ENCODE data around the gene TGFBR2. TPM values are rescaled to one million over a fixed set of nuclear protein-coding genes. Genes with fewer than 3 reads are reported as not detected.

Gene TGFBR2
- total and polyA plus RNA-seq, 8 donors, result 109 to 269 (median 122) TPM

GRCh38 chr3:30614373-30614772, 8.0 kb downstream of the TGFBR2 start:
- DNase-seq (no peak), ATAC-seq (no peak)
- H3K4me3 ChIP-seq, result no peak overlapping the region
- no peaks in the 10 kb centered on the region for H3K9me3 ChIP-seq
- peaks cover 51 to 99% of the 10 kb centered on the region in 2 donors for H3K4me1 ChIP-seq
- H3K27me3 ChIP-seq, result no peaks in the 10 kb centered on the region
- TF ChIP-seq, protein P1, sequence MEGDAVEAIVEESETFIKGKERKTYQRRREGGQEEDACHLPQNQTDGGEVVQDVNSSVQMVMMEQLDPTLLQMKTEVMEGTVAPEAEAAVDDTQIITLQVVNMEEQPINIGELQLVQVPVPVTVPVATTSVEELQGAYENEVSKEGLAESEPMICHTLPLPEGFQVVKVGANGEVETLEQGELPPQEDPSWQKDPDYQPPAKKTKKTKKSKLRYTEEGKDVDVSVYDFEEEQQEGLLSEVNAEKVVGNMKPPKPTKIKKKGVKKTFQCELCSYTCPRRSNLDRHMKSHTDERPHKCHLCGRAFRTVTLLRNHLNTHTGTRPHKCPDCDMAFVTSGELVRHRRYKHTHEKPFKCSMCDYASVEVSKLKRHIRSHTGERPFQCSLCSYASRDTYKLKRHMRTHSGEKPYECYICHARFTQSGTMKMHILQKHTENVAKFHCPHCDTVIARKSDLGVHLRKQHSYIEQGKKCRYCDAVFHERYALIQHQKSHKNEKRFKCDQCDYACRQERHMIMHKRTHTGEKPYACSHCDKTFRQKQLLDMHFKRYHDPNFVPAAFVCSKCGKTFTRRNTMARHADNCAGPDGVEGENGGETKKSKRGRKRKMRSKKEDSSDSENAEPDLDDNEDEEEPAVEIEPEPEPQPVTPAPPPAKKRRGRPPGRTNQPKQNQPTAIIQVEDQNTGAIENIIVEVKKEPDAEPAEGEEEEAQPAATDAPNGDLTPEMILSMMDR (IDR thresholded peaks at IDR 0.05), result no peak
- intact Hi-C loops (cut with DNase I), result no loop called here
- peaks cover 0 to 5% of the 10 kb centered on the region in 2 donors for H3K36me3 ChIP-seq
- H3K27ac ChIP-seq, result peak overlapping the region; percentile 57 to 100

GRCh38 chr3:30614943-30615342, 8.5 kb downstream of the TGFBR2 start:
- TF ChIP-seq, protein P1 (IDR thresholded peaks at IDR 0.05), result no peak
- peaks cover 0 to 5% of the 10 kb centered on the region in 2 donors for H3K36me3 ChIP-seq
- intact Hi-C loops (cut with DNase I), result no loop called here
- no peaks in the 10 kb centered on the region for H3K9me3 ChIP-seq
- H3K27me3 ChIP-seq, result no peaks in the 10 kb centered on the region
- peaks cover 46 to 98% of the 10 kb centered on the region in 2 donors for H3K4me1 ChIP-seq
- H3K27ac ChIP-seq, result peak overlapping the region; percentile 57 to 100
- H3K4me3 ChIP-seq, result no peak overlapping the region
- DNase-seq (no peak), ATAC-seq (peak; percentile 35)

GRCh38 chr3:30615615-30616346, 9.4 kb downstream of the TGFBR2 start:
- H3K4me3 ChIP-seq, result no peak overlapping the region
- peak overlapping the region; percentile 13 to 42 for H3K27ac ChIP-seq
- DNase-seq, result no peak
- peak; percentile 53 for ATAC-seq
- H3K9me3 ChIP-seq, result no peaks in the 10 kb centered on the region
- TF ChIP-seq, protein P1 (IDR thresholded peaks at IDR 0.05), result no peak
- peaks cover 0 to 5% of the 10 kb centered on the region in 2 donors for H3K36me3 ChIP-seq
- no peaks in the 10 kb centered on the region for H3K27me3 ChIP-seq
- H3K4me1 ChIP-seq, result peaks cover 45 to 98% of the 10 kb centered on the region in 2 donors
- intact Hi-C loops (cut with DNase I), result no loop called here

DNA sequence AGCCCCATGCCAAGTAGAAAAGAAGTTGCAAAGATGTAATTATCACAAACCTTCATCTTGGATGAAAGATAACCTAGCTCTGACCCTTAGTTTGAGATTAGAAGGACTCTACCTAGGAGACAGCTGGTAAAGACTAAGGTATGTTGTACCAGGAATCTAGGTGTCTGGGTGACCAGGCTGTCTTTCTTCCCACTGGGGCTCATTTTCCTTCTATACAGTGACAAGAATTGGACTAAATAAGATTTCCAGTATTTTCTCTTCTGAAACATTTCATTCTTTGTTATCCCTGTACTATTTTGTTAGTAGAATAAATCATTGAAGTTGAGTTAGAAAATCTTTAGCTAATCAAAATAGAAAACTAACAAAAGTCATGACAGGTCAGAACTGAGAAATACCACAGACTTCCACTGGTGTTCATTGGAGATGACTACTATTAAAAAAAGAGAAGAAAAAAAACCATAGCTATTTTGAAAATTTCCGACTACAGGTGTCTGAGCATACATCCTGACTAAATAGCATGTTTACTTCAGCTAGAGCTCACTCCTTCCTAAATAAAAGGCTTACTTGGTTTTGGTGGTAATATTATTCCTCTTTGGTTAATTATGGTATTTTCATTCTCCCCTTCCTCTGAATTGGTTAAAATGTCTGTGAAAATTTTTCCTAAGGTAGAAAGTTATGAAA, 10.1 kb downstream of the TGFBR2 start:
- H3K27me3 ChIP-seq, result no peaks in the 10 kb centered on the region

More for the DNA sequence above, 10.1 kb downstream of the TGFBR2 start:
- Histone ChIP-seq H3K4me1 (peaks cover 39 to 98% of the 10 kb centered on the region in 2 donors), H3K4me3 (no peak overlapping the region), H3K9me3 (no peaks in the 10 kb centered on the region), H3K36me3 (peaks cover 0 to 5% of the 10 kb centered on the region in 2 donors), H3K27ac (peak overlapping the region; percentile 13 to 42)
- intact Hi-C loops (cut with DNase I), result no loop called here
- DNase-seq (no peak), ATAC-seq (no peak)
- TF ChIP-seq, protein P1 (IDR thresholded peaks at IDR 0.05), result no peak

Data from left lung (tissue), 10 donors.